Gastroesophageal sphincter (tissue), 4 donors: ENCODE measurements around the gene UBE2G2. TPM values are rescaled to one million over a fixed set of nuclear protein-coding genes. Genes with fewer than 3 reads are reported as not detected.

Source experiments
- ATAC-seq: fragments of 150-250 bp; one replicate; pipeline ENCODE4 v1.9.1; 2016; ENCODE audit warnings: mild to moderate bottlenecking, moderate library complexity
- H3K27ac ChIP-seq, 4 donors: fragments of 200-600 bp; sonication (generic) in 3 of 4; 1 replicate in 3 of 4; 2 replicates in 1 of 4; pipeline ENCODE4 v1.5.1; 2016 to 2019
- H3K27me3 ChIP-seq: fragments of 200-600 bp; sonication (generic); one replicate; pipeline ENCODE4 v1.5.1; 2019
- H3K36me3 ChIP-seq, 2 donors: fragments of 200-600 bp; sonication (generic); one replicate each; pipeline ENCODE4 v1.5.1; 2019; ENCODE audit warnings: control low read depth in 1 of 2
- H3K4me1 ChIP-seq, 3 donors: fragments of 200-600 bp; sonication (generic); 1 replicate in 2 of 3; 2 replicates in 1 of 3; pipeline ENCODE4 v1.5.1; 2016 to 2019; ENCODE audit warnings: control low read depth in 2 of 3
- H3K4me3 ChIP-seq, 2 donors: fragments of 200-600 bp; sonication (generic); one replicate each; pipeline ENCODE4 v1.5.1; 2019; ENCODE audit warnings: mild to moderate bottlenecking in 1 of 2, moderate library complexity in 1 of 2
- H3K9me3 ChIP-seq, 3 donors: fragments of 200-600 bp; sonication (generic); one replicate each; pipeline ENCODE4 v1.5.1; 2017 to 2019; ENCODE audit warnings: control low read depth in 2 of 3
- EP300 ChIP-seq: sonication (generic); formaldehyde crosslinking; IDR thresholded peaks from one replicate; pipeline ENCODE4 v1.6.1; 2017; ENCODE audit warnings: antibody characterized with exemption, mild to moderate bottlenecking
- POLR2A ChIP-seq, 2 donors: fragments of 450-650 bp; IDR thresholded peaks; one replicate each; pipeline ENCODE4 v1.6.1; 2017; ENCODE audit warnings: antibody characterized with exemption in 2 of 2, mild to moderate bottlenecking in 2 of 2, moderate library complexity in 1 of 2
- POLR2AphosphoS5 ChIP-seq: sonication (generic); formaldehyde crosslinking; IDR thresholded peaks from one replicate; pipeline ENCODE4 v1.6.1; 2017; ENCODE audit warnings: antibody characterized with exemption
- WGBS, 2 donors: methylation state at CpG; one replicate each; pipeline ENCODE4 v1.1.5; 2018; ENCODE audit warnings: low coverage in 1 of 2; 5-methylcytosine and 5-hydroxymethylcytosine counted together
- total RNA-seq, 4 donors: library from RNA; depleted of rRNA; stranded (reverse); fragments of >200 nt; gene quantifications; one replicate each; pipeline ENCODE4 v1.1.0, GENCODE V29; 2016
- TF ChIP-seq, protein P1 (sequence below), 4 experiments: fragments of 200-600 bp in 2 of 4; fragments of 450-650 bp in 2 of 4; sonication (generic) in 1 of 4; IDR thresholded peaks; one replicate each; pipeline ENCODE4 v1.5.1; 2017 to 2019; ENCODE audit warnings: antibody characterized with exemption in 4 of 4, mild to moderate bottlenecking in 2 of 4, moderate library complexity in 2 of 4

Gene UBE2G2
- total RNA-seq, 4 donors from 2014 or later: 48.3 to 93.4 (median 83.9) TPM

DNA sequence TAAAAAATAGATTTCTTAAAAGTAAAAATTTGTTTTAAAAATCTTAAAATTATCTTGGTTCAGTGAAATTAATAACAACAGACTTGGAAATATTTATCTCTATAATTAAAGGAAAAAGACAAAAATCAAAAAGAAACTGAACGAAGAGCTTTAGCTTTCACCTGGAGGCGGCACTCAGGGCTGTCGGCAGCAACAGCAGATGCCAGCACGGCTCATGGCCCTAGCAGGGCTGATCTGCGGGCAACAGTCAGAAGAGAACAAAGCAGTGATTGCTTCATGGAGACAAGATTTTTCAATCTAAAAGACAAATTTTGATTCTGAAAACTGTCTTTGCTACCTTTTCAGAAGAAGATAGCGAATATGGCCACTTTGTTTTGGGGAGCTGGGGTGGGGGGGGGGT lies 22.6 kb downstream of the UBE2G2 start:
- ATAC-seq: no peak
- WGBS, 2 donors: 86 to 94% methylated on average over 5 to 6 of the region's 6 CpGs

DNA sequence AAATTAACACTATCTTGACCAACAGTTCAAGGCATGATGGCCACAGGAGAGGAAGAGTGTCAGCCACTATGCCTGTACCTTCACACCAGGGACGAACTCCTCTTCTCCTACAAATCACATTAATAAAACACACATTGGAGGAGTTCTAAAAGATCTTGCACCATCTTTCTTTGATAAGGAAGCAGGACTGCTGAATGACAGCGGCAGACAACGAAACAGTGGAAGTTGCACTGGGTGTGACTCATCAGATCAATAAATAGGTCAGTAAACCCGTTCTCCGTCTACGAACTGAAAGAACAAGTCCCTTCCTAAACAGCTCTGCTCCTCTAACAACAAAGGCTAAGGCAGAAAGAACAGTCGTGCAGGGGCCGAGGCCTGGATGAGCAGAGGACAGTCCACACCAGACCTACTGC lies 23.1 kb downstream of the UBE2G2 start:
- Histone ChIP-seq H3K9me3 (no peaks in the 10 kb centered on the region), H3K36me3 (peaks cover 0 to 76% of the 10 kb centered on the region in 2 donors), H3K4me1 (peaks cover 0 to 6% (median 0%) of the 10 kb centered on the region in 3 donors), H3K27me3 (no peaks in the 10 kb centered on the region), H3K4me3 (no peak overlapping the region), H3K27ac (no peak overlapping the region)
- WGBS, 2 donors: 79 to 80% methylated on average over 3 to 8 of the region's 8 CpGs
- no peak for ATAC-seq
- TF ChIP-seq POLR2A (IDR thresholded peaks at IDR 0.05): no peak
- no peak for TF ChIP-seq EP300
- TF ChIP-seq POLR2AphosphoS5: no peak
- TF ChIP-seq, protein P1, sequence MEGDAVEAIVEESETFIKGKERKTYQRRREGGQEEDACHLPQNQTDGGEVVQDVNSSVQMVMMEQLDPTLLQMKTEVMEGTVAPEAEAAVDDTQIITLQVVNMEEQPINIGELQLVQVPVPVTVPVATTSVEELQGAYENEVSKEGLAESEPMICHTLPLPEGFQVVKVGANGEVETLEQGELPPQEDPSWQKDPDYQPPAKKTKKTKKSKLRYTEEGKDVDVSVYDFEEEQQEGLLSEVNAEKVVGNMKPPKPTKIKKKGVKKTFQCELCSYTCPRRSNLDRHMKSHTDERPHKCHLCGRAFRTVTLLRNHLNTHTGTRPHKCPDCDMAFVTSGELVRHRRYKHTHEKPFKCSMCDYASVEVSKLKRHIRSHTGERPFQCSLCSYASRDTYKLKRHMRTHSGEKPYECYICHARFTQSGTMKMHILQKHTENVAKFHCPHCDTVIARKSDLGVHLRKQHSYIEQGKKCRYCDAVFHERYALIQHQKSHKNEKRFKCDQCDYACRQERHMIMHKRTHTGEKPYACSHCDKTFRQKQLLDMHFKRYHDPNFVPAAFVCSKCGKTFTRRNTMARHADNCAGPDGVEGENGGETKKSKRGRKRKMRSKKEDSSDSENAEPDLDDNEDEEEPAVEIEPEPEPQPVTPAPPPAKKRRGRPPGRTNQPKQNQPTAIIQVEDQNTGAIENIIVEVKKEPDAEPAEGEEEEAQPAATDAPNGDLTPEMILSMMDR (IDR thresholded peaks at IDR 0.05): no peak

More for the DNA sequence above, 22.6 kb downstream of the UBE2G2 start:
- Histone ChIP-seq H3K27ac (no peak overlapping the region), H3K9me3 (no peaks in the 10 kb centered on the region), H3K27me3 (no peaks in the 10 kb centered on the region), H3K4me3 (no peak overlapping the region), H3K4me1 (peaks cover 0 to 6% (median 0%) of the 10 kb centered on the region in 3 donors), H3K36me3 (peaks cover 0 to 76% of the 10 kb centered on the region in 2 donors)
- TF ChIP-seq POLR2A (IDR thresholded peaks at IDR 0.05): no peak
- TF ChIP-seq, protein P1 (IDR thresholded peaks at IDR 0.05): no peak
- no peak for TF ChIP-seq POLR2AphosphoS5
- TF ChIP-seq EP300: no peak

DNA sequence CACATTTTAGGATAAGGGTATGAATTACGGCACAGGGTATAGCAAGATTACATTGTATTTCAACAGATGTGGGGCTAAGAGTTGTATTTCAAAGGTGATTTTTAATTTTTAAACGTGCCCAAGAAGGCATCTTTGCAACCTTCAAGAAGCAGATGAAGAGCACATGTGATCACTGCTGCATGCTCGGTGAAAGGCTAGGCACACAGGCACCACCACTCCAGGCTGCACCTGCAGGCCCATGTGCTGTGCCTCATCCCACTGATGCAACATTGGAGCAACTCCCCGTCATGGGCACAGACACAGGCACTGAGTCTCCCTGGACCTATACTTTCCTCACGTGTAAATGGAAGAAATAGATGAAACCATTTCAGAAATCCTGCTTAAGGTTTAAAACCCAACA lies 23.5 kb downstream of the UBE2G2 start:
- Histone ChIP-seq H3K4me1 (peaks cover 0 to 6% (median 0%) of the 10 kb centered on the region in 3 donors), H3K27ac (no peak overlapping the region), H3K27me3 (no peaks in the 10 kb centered on the region), H3K4me3 (no peak overlapping the region), H3K9me3 (no peaks in the 10 kb centered on the region), H3K36me3 (peaks cover 0 to 76% of the 10 kb centered on the region in 2 donors)
- TF ChIP-seq POLR2A (IDR thresholded peaks at IDR 0.05) (no peak), POLR2AphosphoS5 (no peak), EP300 (no peak)
- TF ChIP-seq, protein P1 (IDR thresholded peaks at IDR 0.05): no peak
- WGBS, 2 donors: 79 to 87% methylated on average over 4 to 5 of the region's 5 CpGs
- ATAC-seq: no peak

DNA sequence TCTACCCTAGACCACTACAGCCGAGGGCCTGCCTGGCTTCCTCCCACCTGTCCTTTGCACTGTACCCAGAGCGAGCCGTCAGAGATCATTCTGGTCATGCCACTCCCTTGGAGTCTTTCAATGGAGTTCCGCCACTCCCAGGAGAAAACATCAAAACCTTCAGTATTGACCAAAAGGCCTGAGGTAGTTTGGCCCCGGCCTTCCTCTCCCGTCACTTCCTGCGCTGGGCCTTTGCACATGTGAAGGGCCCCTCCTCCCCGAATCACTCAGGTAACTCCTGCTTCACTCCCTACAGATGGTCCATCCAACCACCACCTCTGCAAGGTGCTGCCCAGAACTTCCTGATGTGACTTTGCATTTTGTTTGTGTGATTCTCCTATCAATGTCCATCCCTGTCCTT lies 26.6 kb downstream of the UBE2G2 start:
- H3K36me3 ChIP-seq: peaks cover 0 to 90% of the 10 kb centered on the region in 2 donors
- 90 to 100% methylated on average over 2 to 6 of the region's 8 CpGs for WGBS, 2 donors
- ATAC-seq: no peak

More for the DNA sequence above, 26.6 kb downstream of the UBE2G2 start:
- Histone ChIP-seq H3K4me1 (peaks cover 0 to 6% (median 0%) of the 10 kb centered on the region in 3 donors), H3K27ac (no peak overlapping the region), H3K9me3 (no peaks in the 10 kb centered on the region), H3K27me3 (no peaks in the 10 kb centered on the region), H3K4me3 (no peak overlapping the region)
- TF ChIP-seq EP300 (no peak), POLR2A (IDR thresholded peaks at IDR 0.05) (no peak), POLR2AphosphoS5 (no peak)
- TF ChIP-seq, protein P1 (IDR thresholded peaks at IDR 0.05): no peak
